Naive B cell (primary cell): Measurements from ENCODE around the gene RAB11FIP5. TPM values are rescaled to one million over a fixed set of nuclear protein-coding genes. Genes with fewer than 3 reads are reported as not detected.

Experiments used
- ATAC-seq, 2 donors: fragments of 150-1000 bp; cut with Tn5 transposase; 2 replicates each; pipeline ENCODE4 v1.10.0; 2021; ENCODE audit warnings: low read depth in 2 of 2, mild to moderate bottlenecking in 2 of 2, moderate library complexity in 2 of 2
- DNase-seq: peaks from one replicate; pipeline ENCODE4 v3.0.0; 2022
- H3K27ac Mint-ChIP-seq, 6 donors: one replicate each; pipeline ENCODE4 v1.8.0; 2020 to 2022; ENCODE audit warnings: mild to moderate bottlenecking in 6 of 6, mixed read lengths in 6 of 6, moderate library complexity in 5 of 6, inconsistent platforms in 2 of 6
- H3K27me3 Mint-ChIP-seq, 3 donors: one replicate each; pipeline ENCODE4 v1.8.0; 2021 to 2022; ENCODE audit warnings: mixed read lengths in 3 of 3, mild to moderate bottlenecking in 1 of 3
- H3K36me3 Mint-ChIP-seq, 2 donors: one replicate each; pipeline ENCODE4 v1.8.0; 2020 to 2022; ENCODE audit warnings: mixed read lengths in 2 of 2, inconsistent platforms in 1 of 2, mild to moderate bottlenecking in 1 of 2
- H3K4me1 Mint-ChIP-seq, 3 donors: one replicate each; pipeline ENCODE4 v1.8.0; 2020 to 2022; ENCODE audit warnings: mixed read lengths in 3 of 3, inconsistent platforms in 1 of 3, mild to moderate bottlenecking in 1 of 3, moderate library complexity in 1 of 3
- H3K4me3 Mint-ChIP-seq, 8 donors: one replicate each; pipeline ENCODE4 v1.8.0; 2020 to 2022; ENCODE audit warnings: mild to moderate bottlenecking in 8 of 8, mixed read lengths in 8 of 8, moderate library complexity in 8 of 8, inconsistent platforms in 2 of 8
- H3K9me3 Mint-ChIP-seq, 7 donors: one replicate each; pipeline ENCODE4 v1.8.0; 2020 to 2022; ENCODE audit warnings: mixed read lengths in 7 of 7, mild to moderate bottlenecking in 5 of 7, inconsistent platforms in 2 of 7, moderate library complexity in 1 of 7
- polyA plus RNA-seq, 6 donors: library from polyadenylated mRNA; unstranded; fragments of 300-500 nt; fragmentation: Illumina TruSeq; gene quantifications; one replicate each; pipeline ENCODE4 v1.2.3, GENCODE V29; 2021; ENCODE audit warnings: low read depth in 6 of 6

The RAB11FIP5 gene
- polyA plus RNA-seq, 6 donors from 2014 or later = 2.0 to 3.6 (median 2.4) TPM; not detected in 1

- Mint-ChIP-seq H3K4me3 (peak overlapping the region in 1 of 8 donors; percentile 15), H3K27ac (peak overlapping the region in 1 of 6 donors; percentile 51)
Observed at GRCh38 chr2:73076701-73077423, 35.9 kb downstream of the RAB11FIP5 start.

GRCh38 chr2:73075477-73076373, 37.0 kb downstream of the RAB11FIP5 start:
- peak overlapping the region in 1 of 8 donors; percentile 15 for H3K4me3 Mint-ChIP-seq
- H3K27ac Mint-ChIP-seq = no peak overlapping the region
- DNase-seq (no peak), ATAC-seq (no peak)
- no peaks in the 10 kb centered on the region for H3K9me3 Mint-ChIP-seq
- H3K27me3 Mint-ChIP-seq = peaks cover 0 to 8% (median 0%) of the 10 kb centered on the region in 3 donors
- H3K36me3 Mint-ChIP-seq = no peaks in the 10 kb centered on the region
- H3K4me1 Mint-ChIP-seq = peaks cover 4 to 11% (median 9%) of the 10 kb centered on the region in 3 donors

More at GRCh38 chr2:73076701-73077423, 35.9 kb downstream of the RAB11FIP5 start:
- Mint-ChIP-seq H3K9me3 (no peaks in the 10 kb centered on the region), H3K27me3 (peaks cover 0 to 8% (median 0%) of the 10 kb centered on the region in 3 donors), H3K4me1 (peaks cover 4 to 7% (median 5%) of the 10 kb centered on the region in 3 donors), H3K36me3 (no peaks in the 10 kb centered on the region)
- ATAC-seq = no peak
- DNase-seq = no peak

- peak overlapping the region in 1 of 6 donors; percentile 50 for H3K27ac Mint-ChIP-seq
- peaks cover 0 to 6% (median 0%) of the 10 kb centered on the region in 3 donors for H3K27me3 Mint-ChIP-seq
- H3K36me3 Mint-ChIP-seq = no peaks in the 10 kb centered on the region
- H3K4me1 Mint-ChIP-seq = peaks cover 11 to 20% (median 20%) of the 10 kb centered on the region in 3 donors
- H3K9me3 Mint-ChIP-seq = no peaks in the 10 kb centered on the region
- DNase-seq = no peak
- ATAC-seq = no peak
- no peak overlapping the region for H3K4me3 Mint-ChIP-seq
Observed at GRCh38 chr2:73074110-73075069, 38.4 kb downstream of the RAB11FIP5 start.

GRCh38 chr2:73072416-73072815, 40.3 kb downstream of the RAB11FIP5 start:
- DNase-seq (no peak), ATAC-seq (no peak)
- Mint-ChIP-seq H3K9me3 (no peaks in the 10 kb centered on the region), H3K27ac (peak overlapping the region in 2 of 6 donors; percentile 88 to 92), H3K4me3 (peak overlapping the region; percentile 86 to 100 (median 94)), H3K4me1 (peaks cover 22 to 32% (median 31%) of the 10 kb centered on the region in 3 donors), H3K27me3 (no peaks in the 10 kb centered on the region), H3K36me3 (no peaks in the 10 kb centered on the region)

GRCh38 chr2:73072129-73072395, 40.7 kb downstream of the RAB11FIP5 start:
- no peaks in the 10 kb centered on the region for H3K27me3 Mint-ChIP-seq
- DNase-seq = no peak
- no peak for ATAC-seq
- no peaks in the 10 kb centered on the region for H3K36me3 Mint-ChIP-seq
- H3K4me1 Mint-ChIP-seq = peaks cover 22 to 32% (median 31%) of the 10 kb centered on the region in 3 donors
- no peaks in the 10 kb centered on the region for H3K9me3 Mint-ChIP-seq
- H3K4me3 Mint-ChIP-seq = peak overlapping the region; percentile 86 to 100 (median 94)
- H3K27ac Mint-ChIP-seq = peak overlapping the region in 5 of 6 donors; percentile 88 to 97 (median 94)

- Mint-ChIP-seq H3K9me3 (no peaks in the 10 kb centered on the region), H3K4me1 (peaks cover 22 to 32% (median 31%) of the 10 kb centered on the region in 3 donors), H3K36me3 (no peaks in the 10 kb centered on the region), H3K4me3 (peak within 1 kb of the TSS; percentile 86 to 100 (median 95)), H3K27ac (peak within 1 kb of the TSS; percentile 90 to 97 (median 94)), H3K27me3 (no peaks in the 10 kb centered on the region)
- ATAC-seq (peak; percentile 84 to 89), DNase-seq (peak; percentile 97)
Observed at GRCh38 chr2:73071360-73072128, 41.2 kb downstream of the RAB11FIP5 start, which contains the start of gene SFXN5. TSS of gene SFXN5 (minus strand) at chr2:73071712. CDS start at chr2:73071705, 7 bp downstream.

GRCh38 chr2:73070643-73071359, 41.9 kb downstream of the RAB11FIP5 start:
- ATAC-seq = peak; percentile 11 to 12
- no peaks in the 10 kb centered on the region for H3K9me3 Mint-ChIP-seq
- no peaks in the 10 kb centered on the region for H3K36me3 Mint-ChIP-seq
- DNase-seq = peak; percentile 38
- H3K4me3 Mint-ChIP-seq = peak overlapping the region; percentile 86 to 100 (median 95)
- H3K27ac Mint-ChIP-seq = peak overlapping the region in 4 of 6 donors; percentile 92 to 97 (median 95)
- peaks cover 22 to 32% (median 31%) of the 10 kb centered on the region in 3 donors for H3K4me1 Mint-ChIP-seq
- H3K27me3 Mint-ChIP-seq = no peaks in the 10 kb centered on the region

- Mint-ChIP-seq H3K27ac (peak overlapping the region in 5 of 6 donors; percentile 33 to 61 (median 44)), H3K9me3 (no peaks in the 10 kb centered on the region), H3K4me1 (peaks cover 22 to 32% (median 31%) of the 10 kb centered on the region in 3 donors), H3K4me3 (peak overlapping the region; percentile 86 to 100 (median 92)), H3K27me3 (no peaks in the 10 kb centered on the region), H3K36me3 (no peaks in the 10 kb centered on the region)
- ATAC-seq (peak in 1 of 2 donors; percentile 10), DNase-seq (peak; percentile 37)
Observed at GRCh38 chr2:73069855-73070642, 42.7 kb downstream of the RAB11FIP5 start.

GRCh38 chr2:73069041-73069854, 43.5 kb downstream of the RAB11FIP5 start:
- H3K36me3 Mint-ChIP-seq = no peaks in the 10 kb centered on the region
- no peaks in the 10 kb centered on the region for H3K27me3 Mint-ChIP-seq
- no peak for DNase-seq
- H3K4me1 Mint-ChIP-seq = peaks cover 26 to 37% (median 34%) of the 10 kb centered on the region in 3 donors
- peak overlapping the region in 5 of 6 donors; percentile 12 to 63 (median 44) for H3K27ac Mint-ChIP-seq
- no peaks in the 10 kb centered on the region for H3K9me3 Mint-ChIP-seq
- ATAC-seq = no peak
- peak overlapping the region; percentile 18 to 100 (median 91) for H3K4me3 Mint-ChIP-seq

GRCh38 chr2:73068147-73068546, 44.6 kb downstream of the RAB11FIP5 start:
- DNase-seq (no peak), ATAC-seq (no peak)
- Mint-ChIP-seq H3K9me3 (no peaks in the 10 kb centered on the region), H3K4me3 (peak overlapping the region in 2 of 8 donors; percentile 80 to 100), H3K27ac (peak overlapping the region in 1 of 6 donors; percentile 50), H3K4me1 (peaks cover 30 to 41% (median 34%) of the 10 kb centered on the region in 3 donors), H3K36me3 (no peaks in the 10 kb centered on the region), H3K27me3 (no peaks in the 10 kb centered on the region)
